HL-60/S4 (cell line): Measurements from ENCODE around the gene CNDP2.

Experiments
- in situ Hi-C: fragments of 300-500 bp; cut with MboI; formaldehyde crosslinking; loops from 2 replicates; pipeline ENCODE4 v1.14.3; 2022; ENCODE audit warnings: low sequenced_read_pairs

The CNDP2 gene

GRCh38 chr18:74495581-74496507 is at the start of gene CNDP2:
TSS of gene CNDP2 (plus strand) at chr18:74496363. CDS start at chr18:74499974, 3,611 bp downstream.
- in situ Hi-C loops: no loop called here

GRCh38 chr18:74446631-74447403 is 49.3 kb upstream of the CNDP2 start:
- in situ Hi-C loops: no loop called here

DNA sequence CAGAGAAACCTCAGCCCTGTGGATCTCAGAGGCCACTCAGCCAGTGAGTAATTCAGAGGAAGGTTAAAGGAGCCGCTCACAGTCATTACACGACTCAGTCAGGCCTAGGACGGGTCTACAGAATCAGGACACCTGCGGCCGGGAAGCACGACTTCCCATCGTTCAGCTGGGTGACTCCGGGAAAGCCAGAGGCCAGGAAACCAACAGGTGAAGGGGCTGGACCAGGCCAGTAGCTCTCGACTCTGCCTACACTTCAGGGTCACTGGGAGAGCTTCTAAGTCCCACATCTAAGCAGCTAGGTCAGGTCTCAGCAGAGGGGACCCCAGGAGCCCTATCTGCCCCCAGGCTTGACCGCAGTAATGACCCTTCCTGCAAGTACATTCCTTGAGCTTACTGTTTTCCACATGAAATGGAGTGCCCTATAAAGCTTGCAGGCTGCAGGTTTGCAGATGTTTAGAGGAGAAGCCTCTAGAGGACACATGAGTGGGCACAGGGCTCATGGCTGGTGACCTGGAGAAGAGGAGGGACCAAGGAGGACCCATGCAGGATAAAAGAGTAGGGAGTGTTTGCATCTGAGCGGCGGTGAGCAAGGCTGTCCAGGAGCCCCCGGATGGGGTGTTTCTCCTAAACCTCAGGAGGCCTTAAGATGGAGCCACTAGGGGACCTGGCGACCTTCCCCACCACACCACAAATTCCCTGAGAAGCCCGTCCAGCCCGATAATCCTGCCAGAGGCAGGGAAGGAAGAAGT is 48.6 kb upstream of the CNDP2 start:
- in situ Hi-C loops: no loop called here

- in situ Hi-C loops: no loop called here
Observed at GRCh38 chr18:74450626-74451025, 45.5 kb upstream of the CNDP2 start.

DNA sequence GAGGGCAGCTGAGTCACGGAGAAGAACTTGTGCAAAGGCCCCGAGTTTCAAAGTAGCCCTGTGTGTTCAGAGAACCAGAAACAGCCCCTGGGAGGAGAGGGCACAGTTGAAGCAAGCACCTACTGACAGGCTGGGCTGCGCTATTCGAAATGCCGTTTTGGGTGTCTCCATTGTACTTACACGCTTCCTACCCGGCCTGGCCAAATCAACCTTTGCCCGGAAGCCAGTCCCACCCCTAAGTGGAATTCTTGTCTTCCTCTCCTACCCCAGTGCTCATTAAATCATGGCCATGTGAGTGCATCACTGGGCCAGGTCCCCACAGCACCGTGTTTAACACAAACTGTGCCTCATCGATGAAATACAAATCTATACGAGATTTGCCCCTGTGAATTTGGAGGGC is 45.0 kb upstream of the CNDP2 start:
- in situ Hi-C loops: no loop called here

GRCh38 chr18:74453016-74453566 is 43.1 kb upstream of the CNDP2 start:
- in situ Hi-C loops: no loop called here

DNA sequence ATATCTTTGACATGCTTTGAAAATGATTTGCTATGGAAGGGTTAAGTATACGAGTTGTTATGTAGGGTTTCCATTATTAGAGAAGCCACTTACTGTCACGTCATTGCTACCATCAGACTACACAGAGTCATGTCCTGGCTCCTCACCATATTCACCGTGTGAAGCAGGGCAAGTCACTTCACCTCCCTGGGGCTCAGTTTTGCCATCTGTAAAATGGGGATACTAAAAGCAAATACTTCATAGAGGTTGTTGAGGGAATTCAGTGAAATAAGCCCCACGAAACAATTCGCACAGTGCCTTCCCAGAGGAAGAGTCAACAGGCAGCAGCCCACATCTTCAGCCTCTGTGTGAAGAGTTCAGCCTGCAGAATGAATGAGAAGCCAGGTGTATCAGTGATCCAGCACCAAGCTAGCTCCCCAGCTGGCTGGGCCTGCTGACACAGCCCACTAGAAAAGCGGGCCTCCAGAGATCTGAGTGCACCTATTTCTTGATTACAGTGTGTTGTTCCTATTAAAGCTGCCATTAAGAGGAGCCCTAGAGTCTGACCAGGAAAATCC is 42.4 kb upstream of the CNDP2 start:
- in situ Hi-C loops: no loop called here

DNA sequence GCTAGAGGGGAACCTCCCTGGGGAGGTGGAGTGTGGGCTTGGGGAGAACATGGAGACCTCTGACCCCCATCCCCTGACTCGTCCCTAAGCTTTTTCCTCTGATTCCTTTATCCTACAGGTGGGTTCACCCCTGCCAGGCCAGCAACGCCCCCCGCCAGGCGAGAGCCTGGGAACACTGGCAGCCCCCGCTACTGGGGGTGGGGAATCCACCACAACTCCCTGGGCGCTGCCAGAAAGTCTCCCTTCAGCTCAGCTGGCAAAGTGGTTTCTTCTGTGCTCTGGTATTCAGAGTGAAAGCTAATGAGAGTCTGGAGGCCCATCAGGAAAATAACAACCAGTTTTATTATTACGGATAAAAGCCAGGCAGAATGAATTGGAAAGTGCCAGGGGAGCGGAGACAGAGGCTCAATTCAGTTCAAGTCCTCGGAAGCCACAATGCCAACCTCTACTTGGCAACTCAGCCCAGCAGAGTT is 41.8 kb upstream of the CNDP2 start:
- in situ Hi-C loops: no loop called here

DNA sequence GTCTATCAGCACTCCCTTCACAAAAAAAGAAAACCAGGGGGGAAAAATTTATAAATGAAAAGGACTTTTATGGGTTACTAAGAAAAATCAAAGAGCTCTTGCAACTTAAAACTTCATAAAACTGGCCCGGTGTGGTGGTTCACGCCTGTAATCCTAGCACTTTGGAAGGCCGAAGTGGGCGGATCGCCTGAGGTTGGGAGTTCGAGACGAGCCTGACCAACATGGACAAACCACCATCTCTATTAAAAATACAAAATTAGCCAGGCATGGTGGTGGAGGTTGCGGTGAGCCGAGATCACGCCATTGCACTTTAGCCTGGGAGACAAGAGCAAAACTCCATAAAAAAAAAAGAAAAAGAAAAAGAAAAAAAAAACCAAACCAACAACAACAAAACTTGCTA is 40.8 kb upstream of the CNDP2 start:
- in situ Hi-C loops: no loop called here

GRCh38 chr18:74456017-74456348 is 40.2 kb upstream of the CNDP2 start:
- in situ Hi-C loops: no loop called here

DNA sequence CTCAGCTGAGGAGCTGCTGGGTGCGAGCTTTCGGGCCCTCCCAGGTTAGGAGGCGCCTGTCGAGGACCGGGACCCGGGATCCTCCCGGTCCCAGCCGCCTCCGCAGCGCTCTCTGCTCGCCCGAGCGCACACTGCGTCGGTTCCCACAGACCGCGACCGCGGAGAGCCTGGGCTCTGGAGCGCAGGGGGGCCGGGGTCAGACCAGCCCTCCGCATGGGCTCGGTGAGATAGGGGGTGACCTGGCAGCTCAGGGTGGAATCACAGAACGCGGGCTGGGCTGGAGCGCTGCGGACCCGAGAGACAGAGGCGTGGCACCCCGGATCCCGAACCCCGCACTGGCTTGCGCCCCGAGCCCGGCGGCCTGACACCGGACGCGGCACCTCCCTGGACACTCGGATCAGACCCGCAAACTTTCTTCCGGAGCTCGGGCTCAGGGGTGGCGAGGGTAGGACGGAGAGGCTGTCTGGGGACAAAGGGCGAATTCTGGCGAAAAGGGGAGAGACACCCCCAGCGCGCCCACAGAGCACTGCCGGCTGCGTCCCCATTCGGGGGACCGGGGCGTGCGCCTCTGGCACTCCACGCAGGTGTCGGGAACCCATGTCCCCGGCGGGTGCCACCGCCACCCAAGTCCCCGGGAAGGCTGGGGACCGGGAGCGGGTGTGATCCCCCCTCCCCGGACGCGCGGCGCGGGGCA is 39.7 kb upstream of the CNDP2 start:
- in situ Hi-C loops: no loop called here

DNA sequence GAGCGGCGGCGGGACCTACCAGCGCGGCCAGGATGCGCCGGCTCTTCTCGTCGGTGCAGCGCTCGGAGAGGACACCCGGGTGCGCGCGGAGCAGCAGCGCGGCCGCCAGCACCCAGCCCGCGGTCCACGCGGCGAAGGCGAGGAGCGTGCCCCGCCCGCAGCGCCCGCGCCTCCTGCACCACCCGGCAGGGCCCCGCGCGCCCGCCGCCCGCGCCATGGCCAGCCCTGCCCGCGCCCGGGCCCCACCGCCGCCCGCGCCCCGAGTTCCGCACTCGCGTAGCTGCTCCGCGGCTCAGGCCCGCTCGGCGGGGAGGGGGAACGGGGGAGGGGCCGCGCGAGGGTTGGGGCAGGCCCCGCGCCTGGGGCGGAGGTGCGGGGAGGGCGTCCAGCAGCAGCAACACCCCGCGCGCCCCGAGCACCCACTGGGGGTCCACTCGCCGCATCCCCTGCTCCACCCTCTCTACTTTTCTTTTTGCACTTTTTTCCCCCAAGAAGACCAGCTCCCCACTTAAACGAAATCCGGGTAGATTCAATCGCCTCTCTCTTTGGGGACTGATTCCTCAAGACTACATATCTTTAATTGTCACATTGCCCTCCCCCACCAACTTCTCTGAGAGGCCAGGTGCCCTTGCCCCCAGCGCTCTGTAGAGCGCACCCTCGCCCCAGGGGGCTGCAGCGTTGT is 39.0 kb upstream of the CNDP2 start, which contains the start of gene DIPK1C:
TSS of gene DIPK1C (minus strand) at position 266 of the 682 bp plus-strand sequence. CDS start at position 217, 49 bp downstream.
- in situ Hi-C loops: no loop called here

DNA sequence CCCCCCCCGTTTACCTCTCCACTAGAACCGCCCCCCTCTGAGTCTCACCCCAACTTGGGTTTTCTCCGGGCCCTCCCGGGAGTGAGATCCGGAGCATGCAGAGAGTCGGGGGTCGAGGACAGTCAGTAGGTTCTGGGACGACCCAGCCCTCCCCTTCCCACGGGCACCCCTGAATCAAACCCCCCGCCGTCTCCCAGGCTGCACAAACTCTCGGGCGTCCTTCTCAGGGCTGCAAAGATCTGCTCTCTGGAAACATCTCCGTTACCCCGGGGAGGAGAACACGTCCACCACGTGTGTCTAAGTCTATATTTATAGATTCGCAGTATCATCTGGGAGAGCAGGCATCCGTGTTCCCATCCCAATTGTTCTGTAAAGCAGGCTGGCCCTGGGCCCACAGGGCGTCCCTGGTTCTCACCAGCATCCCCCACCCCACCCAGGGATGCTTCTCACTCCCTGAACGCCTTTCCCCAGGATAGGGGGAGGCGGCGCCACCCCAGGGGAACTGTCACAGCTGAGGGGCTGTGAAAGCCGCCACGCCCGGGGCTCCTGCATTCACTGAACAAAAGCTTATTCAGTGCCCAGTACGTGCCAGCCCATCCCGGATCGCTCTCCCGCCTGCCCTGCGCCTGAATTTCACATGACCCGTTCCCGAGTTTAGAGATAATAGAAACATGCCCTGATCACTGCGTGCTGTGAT is 38.3 kb upstream of the CNDP2 start:
- in situ Hi-C loops: no loop called here

DNA sequence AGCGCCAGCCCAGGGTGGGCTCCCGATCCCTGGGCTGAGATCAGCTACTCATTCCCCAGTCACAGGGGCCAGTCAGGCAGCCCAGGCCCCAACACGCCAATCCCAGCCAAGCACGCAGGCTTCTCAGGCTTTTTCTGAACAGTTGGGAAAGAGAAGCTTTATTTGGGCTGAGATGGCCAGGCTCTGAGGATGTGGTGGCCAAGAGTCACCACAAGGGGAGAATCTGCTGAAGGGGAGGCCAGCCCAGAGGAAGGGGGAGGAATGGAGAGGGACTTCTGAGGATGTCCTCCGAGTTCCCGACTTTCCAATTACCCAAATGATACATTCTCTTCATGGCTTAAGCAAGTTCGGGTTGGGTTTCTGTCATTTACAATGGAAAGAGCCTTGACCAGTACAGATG is 36.3 kb upstream of the CNDP2 start:
- in situ Hi-C loops: no loop called here

GRCh38 chr18:74460825-74461224 is 35.3 kb upstream of the CNDP2 start:
- in situ Hi-C loops: no loop called here

- in situ Hi-C loops: no loop called here
Observed at GRCh38 chr18:74463254-74463653, 32.9 kb upstream of the CNDP2 start.

GRCh38 chr18:74463983-74464382 is 32.2 kb upstream of the CNDP2 start:
- in situ Hi-C loops: no loop called here

DNA sequence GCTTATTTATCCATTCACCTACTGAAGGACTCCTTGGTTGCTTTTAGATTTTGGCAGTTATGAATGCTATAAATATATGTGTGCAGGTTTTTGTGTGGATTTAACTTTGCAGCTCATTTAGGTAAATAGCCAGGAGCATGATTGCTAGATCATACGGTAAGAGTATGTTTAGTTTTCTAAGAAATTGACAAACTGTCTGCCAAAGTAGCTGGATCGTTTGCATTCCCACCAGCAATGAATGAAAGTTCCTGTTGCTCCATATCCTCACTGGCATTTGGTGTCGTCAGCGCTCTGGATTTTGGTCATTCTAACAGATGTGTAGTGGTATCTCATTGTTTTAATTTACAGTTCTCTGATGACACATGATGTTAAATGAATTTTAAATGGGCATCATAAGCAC is 30.4 kb upstream of the CNDP2 start:
- in situ Hi-C loops: no loop called here

GRCh38 chr18:74468547-74469061 is 27.6 kb upstream of the CNDP2 start:
- in situ Hi-C loops: no loop called here
